CD4-positive, alpha-beta T cell (primary cell): ENCODE results near the gene WDTC1. TPM values are rescaled to one million over a fixed set of nuclear protein-coding genes. Genes with fewer than 3 reads are reported as not detected.

Experiments used
- ATAC-seq: fragments of 200-7000 bp; cut with Tn5 transposase; one replicate; pipeline ENCODE4 v1.10.0; 2022; ENCODE audit warnings: mild to moderate bottlenecking; ENCODE audit not compliant: poor library complexity
- CTCF ChIA-PET: fragments of 350-600 bp; sonication (Branson Sonifier 250); formaldehyde crosslinking; loops from one replicate; lab custom pipeline; 2021; ENCODE audit warnings: antibody characterized with exemption, inconsistent platforms; lab: Charles Lee
- POLR2A ChIA-PET: fragments of 350-600 bp; sonication (Branson Sonifier 250); formaldehyde crosslinking; loops from one replicate; lab custom pipeline; 2021; ENCODE audit warnings: antibody characterized with exemption, inconsistent platforms; lab: Charles Lee
- DNase-seq, 14 experiments: peaks; one replicate each; pipeline ENCODE4 v3.0.0-alpha.2; 2013 to 2020; ENCODE audit warnings: mixed read lengths in 2 of 14
- H3K27ac ChIP-seq, 2 donors: one replicate each; pipeline versions ENCODE4 v1.5.1 to v1.7.0; 2013; ENCODE audit warnings: low read length in 2 of 2, low read depth in 1 of 2, mild to moderate bottlenecking in 1 of 2
- H3K27me3 ChIP-seq, 2 experiments: 1 replicate in 1 of 2; 2 replicates in 1 of 2; pipeline versions ENCODE4 v1.6.1 to v1.7.0; 2013; ENCODE audit warnings: low read length in 2 of 2, control low read depth in 1 of 2, mild to moderate bottlenecking in 1 of 2, moderate library complexity in 1 of 2; ENCODE audit not compliant: insufficient read depth in 2 of 2, control insufficient read depth in 1 of 2
- H3K36me3 ChIP-seq: one replicate; pipeline ENCODE4 v1.6.1; 2013; ENCODE audit warnings: low read length, control low read depth; ENCODE audit not compliant: insufficient read depth
- H3K4me1 ChIP-seq: one replicate; pipeline ENCODE4 v1.6.1; 2013; ENCODE audit warnings: low read length, control low read depth; ENCODE audit not compliant: insufficient read depth
- H3K4me3 ChIP-seq: one replicate; pipeline ENCODE4 v1.5.1; 2013; ENCODE audit warnings: mild to moderate bottlenecking, low read length, moderate library complexity
- H3K9me3 ChIP-seq, 2 experiments: 1 replicate in 1 of 2; 2 replicates in 1 of 2; pipeline versions ENCODE4 v1.6.1 to v1.7.0; 2013; ENCODE audit warnings: low read length in 2 of 2, mild to moderate bottlenecking in 2 of 2, control low read depth in 1 of 2, moderate library complexity in 1 of 2; ENCODE audit not compliant: control insufficient read depth in 1 of 2, insufficient read depth in 1 of 2
- H3K27ac Mint-ChIP-seq: one replicate; pipeline ENCODE4 v1.8.0; 2020; ENCODE audit warnings: mixed read lengths
- H3K27me3 Mint-ChIP-seq: one replicate; pipeline ENCODE4 v1.8.0; 2021; ENCODE audit warnings: mixed read lengths
- H3K36me3 Mint-ChIP-seq: one replicate; pipeline ENCODE4 v1.8.0; 2021; ENCODE audit warnings: low read depth, mixed read lengths
- H3K4me1 Mint-ChIP-seq: one replicate; pipeline ENCODE4 v1.8.0; 2021; ENCODE audit warnings: low read depth, mixed read lengths
- H3K4me3 Mint-ChIP-seq: one replicate; pipeline ENCODE4 v1.8.0; 2020; ENCODE audit warnings: mild to moderate bottlenecking, mixed read lengths
- H3K9me3 Mint-ChIP-seq: one replicate; pipeline ENCODE4 v1.8.0; 2020; ENCODE audit warnings: mixed read lengths
- intact Hi-C, 2 experiments: fragments of 100-400 bp; cut with DNase I in 1 of 2; cut with micrococcal nuclease in 1 of 2; formaldehyde crosslinking; loops; one replicate each; pipeline versions ENCODE4 v1.15.1 to v1.9.0; 2023 to 2025; cut with DNase I, micrococcal nuclease
- total RNA-seq, 174 experiments: library from RNA in 2 of 174; stranded (reverse) in 2 of 174; gene quantifications; one replicate each; pipeline ENCODE4 v1.2.3 and lab custom pipeline; 2021 to 2026
- TF ChIP-seq, protein P1 (sequence below): fragments of 200-600 bp; IDR thresholded peaks from one replicate; pipeline ENCODE4 v1.8.0; 2022; ENCODE audit warnings: antibody characterized with exemption, mild to moderate bottlenecking

WDTC1 gene
- total RNA-seq, 2 experiments from 2014 or later, result 17.7 to 18.6 TPM

- peaks cover 52% of the 10 kb centered on the region for H3K36me3 ChIP-seq
- TF ChIP-seq, protein P1, sequence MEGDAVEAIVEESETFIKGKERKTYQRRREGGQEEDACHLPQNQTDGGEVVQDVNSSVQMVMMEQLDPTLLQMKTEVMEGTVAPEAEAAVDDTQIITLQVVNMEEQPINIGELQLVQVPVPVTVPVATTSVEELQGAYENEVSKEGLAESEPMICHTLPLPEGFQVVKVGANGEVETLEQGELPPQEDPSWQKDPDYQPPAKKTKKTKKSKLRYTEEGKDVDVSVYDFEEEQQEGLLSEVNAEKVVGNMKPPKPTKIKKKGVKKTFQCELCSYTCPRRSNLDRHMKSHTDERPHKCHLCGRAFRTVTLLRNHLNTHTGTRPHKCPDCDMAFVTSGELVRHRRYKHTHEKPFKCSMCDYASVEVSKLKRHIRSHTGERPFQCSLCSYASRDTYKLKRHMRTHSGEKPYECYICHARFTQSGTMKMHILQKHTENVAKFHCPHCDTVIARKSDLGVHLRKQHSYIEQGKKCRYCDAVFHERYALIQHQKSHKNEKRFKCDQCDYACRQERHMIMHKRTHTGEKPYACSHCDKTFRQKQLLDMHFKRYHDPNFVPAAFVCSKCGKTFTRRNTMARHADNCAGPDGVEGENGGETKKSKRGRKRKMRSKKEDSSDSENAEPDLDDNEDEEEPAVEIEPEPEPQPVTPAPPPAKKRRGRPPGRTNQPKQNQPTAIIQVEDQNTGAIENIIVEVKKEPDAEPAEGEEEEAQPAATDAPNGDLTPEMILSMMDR, result no peak
- no peak overlapping the region for H3K4me3 ChIP-seq
- H3K27me3 ChIP-seq, result no peaks in the 10 kb centered on the region
- Mint-ChIP-seq H3K4me1 (no peaks in the 10 kb centered on the region), H3K36me3 (peaks cover 59% of the 10 kb centered on the region), H3K9me3 (no peaks in the 10 kb centered on the region), H3K4me3 (no peak overlapping the region), H3K27me3 (no peaks in the 10 kb centered on the region), H3K27ac (no peak overlapping the region)
- DNase-seq (no peak), ATAC-seq (no peak)
- ChIA-PET POLR2A (no interaction called here), CTCF (interaction anchor here (3.2 kb wide), 1 partner anchor 10 kb away, joined by 15 read pairs; no protein-coding TSS in a partner anchor)
- no peak overlapping the region for H3K27ac ChIP-seq
- H3K9me3 ChIP-seq, result no peaks in the 10 kb centered on the region
- no peaks in the 10 kb centered on the region for H3K4me1 ChIP-seq
- intact Hi-C loops, result no loop called here
Observed at GRCh38 chr1:27290581-27290980, 56.1 kb downstream of the WDTC1 start.

- Mint-ChIP-seq H3K4me3 (no peak overlapping the region), H3K4me1 (no peaks in the 10 kb centered on the region), H3K9me3 (no peaks in the 10 kb centered on the region), H3K36me3 (peaks cover 74% of the 10 kb centered on the region), H3K27me3 (no peaks in the 10 kb centered on the region), H3K27ac (no peak overlapping the region)
- ChIA-PET CTCF (interaction anchor here (1.1 to 3.2 kb wide), 3 partner anchors 9 to 247 kb away, joined by 3 to 15 read pairs (median 5); no protein-coding TSS in a partner anchor), POLR2A (no interaction called here)
- ATAC-seq, result no peak
- Histone ChIP-seq H3K4me1 (no peaks in the 10 kb centered on the region), H3K27ac (no peak overlapping the region), H3K36me3 (peaks cover 65% of the 10 kb centered on the region), H3K27me3 (no peaks in the 10 kb centered on the region), H3K4me3 (no peak overlapping the region), H3K9me3 (no peaks in the 10 kb centered on the region)
- TF ChIP-seq, protein P1, result no peak
- DNase-seq, result no peak
- intact Hi-C loops, result no loop called here
Observed at GRCh38 chr1:27292106-27292505, 57.7 kb downstream of the WDTC1 start.

GRCh38 chr1:27293915-27294314, 59.5 kb downstream of the WDTC1 start:
- no peak overlapping the region for H3K27ac ChIP-seq
- no peaks in the 10 kb centered on the region for H3K4me1 ChIP-seq
- Mint-ChIP-seq H3K4me3 (no peak overlapping the region), H3K4me1 (no peaks in the 10 kb centered on the region), H3K36me3 (peaks cover 82% of the 10 kb centered on the region), H3K27ac (no peak overlapping the region), H3K27me3 (no peaks in the 10 kb centered on the region), H3K9me3 (no peaks in the 10 kb centered on the region)
- POLR2A ChIA-PET, result no interaction called here
- H3K4me3 ChIP-seq, result no peak overlapping the region
- DNase-seq, result no peak
- TF ChIP-seq, protein P1, result no peak
- no peak for ATAC-seq
- CTCF ChIA-PET, result interaction anchor here (0.7 kb wide), 1 partner anchor 101 kb away, joined by 3 read pairs; no protein-coding TSS in a partner anchor
- H3K27me3 ChIP-seq, result no peaks in the 10 kb centered on the region
- peaks cover 73% of the 10 kb centered on the region for H3K36me3 ChIP-seq
- intact Hi-C loops, result no loop called here
- H3K9me3 ChIP-seq, result no peaks in the 10 kb centered on the region
